Measurements from ENCODE around the gene PARM1. TPM values are rescaled to one million over a fixed set of nuclear protein-coding genes. Genes with fewer than 3 reads are reported as not detected.
A peak's percentile ranks its signal among the peaks of the same experiment; 100 is the strongest.

PARM1 gene
- polyA plus RNA-seq, 1 of the 3 experiments (the other 2 are of a cell fraction) = not detected

DNA sequence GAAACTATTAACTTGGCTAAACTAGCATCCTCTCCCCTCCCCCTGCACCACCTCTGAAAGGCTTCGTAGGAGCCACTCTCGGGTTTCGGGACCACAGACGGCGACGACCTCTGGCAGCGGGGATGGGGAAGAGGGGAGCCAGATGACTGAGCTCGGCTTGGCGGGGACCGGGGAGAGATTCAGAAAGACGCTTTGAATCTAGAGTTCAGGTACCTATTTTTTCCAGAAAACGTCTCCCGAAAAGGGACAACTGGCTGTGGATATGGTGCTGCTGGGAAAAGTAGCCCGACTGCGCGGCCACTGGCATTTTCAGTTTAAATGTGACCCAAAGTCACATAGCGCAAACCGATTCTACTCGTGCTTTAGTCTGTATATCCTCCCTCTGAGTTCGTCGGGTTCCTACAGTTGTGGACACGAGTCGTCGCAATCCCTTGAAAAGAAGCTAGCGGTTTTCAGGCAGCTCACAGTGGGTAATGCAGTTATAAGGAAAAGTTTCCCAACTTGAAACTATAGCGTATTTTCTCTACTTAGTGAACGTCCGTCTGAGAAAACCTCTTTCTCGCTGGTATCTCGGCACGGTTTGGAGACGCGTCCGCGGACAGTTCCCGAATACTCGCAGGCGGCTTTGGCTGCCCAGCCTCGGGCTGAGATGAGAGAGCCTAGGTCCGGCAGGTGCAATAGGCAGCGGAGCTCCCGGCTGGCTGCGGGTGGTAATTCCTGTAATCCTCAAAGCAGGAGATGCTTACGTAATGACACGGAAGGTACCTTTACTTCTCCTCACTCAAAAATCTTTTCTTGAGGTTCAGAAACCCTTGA is 1.3 kb downstream of the PARM1 start:
- H3K27ac ChIP-seq (ENCODE audit: low read depth in 2 of 2, low read length in 1 of 2) = no peak overlapping the region
- H3K36me3 ChIP-seq (replicated peaks in 1 of 2; ENCODE audit: control insufficient read depth in 1 of 2, insufficient read depth in 2 of 2, low read length in 1 of 2) = no peaks in the 10 kb centered on the region
- H3K9me3 ChIP-seq = no peaks in the 10 kb centered on the region
- H3K27me3 ChIP-seq (ENCODE audit: insufficient read depth) = peaks cover 32% of the 10 kb centered on the region
- no peaks in the 10 kb centered on the region for H3K9me2 ChIP-seq
- TF ChIP-seq EZH2phosphoT487 (IDR thresholded peaks at IDR 0.05; ENCODE audit: borderline replicate concordance, low read depth) (no peak), FOXJ3 (CRISPR knock-in tag; IDR thresholded peaks at IDR 0.05) (no peak), TEAD4 (IDR thresholded peaks at IDR 0.05; ENCODE audit: borderline replicate concordance, insufficient read depth) (no peak)
- TF ChIP-seq, protein P1, sequence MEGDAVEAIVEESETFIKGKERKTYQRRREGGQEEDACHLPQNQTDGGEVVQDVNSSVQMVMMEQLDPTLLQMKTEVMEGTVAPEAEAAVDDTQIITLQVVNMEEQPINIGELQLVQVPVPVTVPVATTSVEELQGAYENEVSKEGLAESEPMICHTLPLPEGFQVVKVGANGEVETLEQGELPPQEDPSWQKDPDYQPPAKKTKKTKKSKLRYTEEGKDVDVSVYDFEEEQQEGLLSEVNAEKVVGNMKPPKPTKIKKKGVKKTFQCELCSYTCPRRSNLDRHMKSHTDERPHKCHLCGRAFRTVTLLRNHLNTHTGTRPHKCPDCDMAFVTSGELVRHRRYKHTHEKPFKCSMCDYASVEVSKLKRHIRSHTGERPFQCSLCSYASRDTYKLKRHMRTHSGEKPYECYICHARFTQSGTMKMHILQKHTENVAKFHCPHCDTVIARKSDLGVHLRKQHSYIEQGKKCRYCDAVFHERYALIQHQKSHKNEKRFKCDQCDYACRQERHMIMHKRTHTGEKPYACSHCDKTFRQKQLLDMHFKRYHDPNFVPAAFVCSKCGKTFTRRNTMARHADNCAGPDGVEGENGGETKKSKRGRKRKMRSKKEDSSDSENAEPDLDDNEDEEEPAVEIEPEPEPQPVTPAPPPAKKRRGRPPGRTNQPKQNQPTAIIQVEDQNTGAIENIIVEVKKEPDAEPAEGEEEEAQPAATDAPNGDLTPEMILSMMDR (IDR thresholded peaks at IDR 0.05) = no peak
- TF ChIP-seq, protein P2, sequence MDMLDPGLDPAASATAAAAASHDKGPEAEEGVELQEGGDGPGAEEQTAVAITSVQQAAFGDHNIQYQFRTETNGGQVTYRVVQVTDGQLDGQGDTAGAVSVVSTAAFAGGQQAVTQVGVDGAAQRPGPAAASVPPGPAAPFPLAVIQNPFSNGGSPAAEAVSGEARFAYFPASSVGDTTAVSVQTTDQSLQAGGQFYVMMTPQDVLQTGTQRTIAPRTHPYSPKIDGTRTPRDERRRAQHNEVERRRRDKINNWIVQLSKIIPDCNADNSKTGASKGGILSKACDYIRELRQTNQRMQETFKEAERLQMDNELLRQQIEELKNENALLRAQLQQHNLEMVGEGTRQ (IDR thresholded peaks at IDR 0.05; ENCODE audit: borderline replicate concordance, low read depth, low read length) = no peak
- TF ChIP-seq, protein P3, sequence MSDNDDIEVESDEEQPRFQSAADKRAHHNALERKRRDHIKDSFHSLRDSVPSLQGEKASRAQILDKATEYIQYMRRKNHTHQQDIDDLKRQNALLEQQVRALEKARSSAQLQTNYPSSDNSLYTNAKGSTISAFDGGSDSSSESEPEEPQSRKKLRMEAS (IDR thresholded peaks at IDR 0.05; ENCODE audit: low read depth) = no peak
- TF ChIP-seq, protein P4, sequence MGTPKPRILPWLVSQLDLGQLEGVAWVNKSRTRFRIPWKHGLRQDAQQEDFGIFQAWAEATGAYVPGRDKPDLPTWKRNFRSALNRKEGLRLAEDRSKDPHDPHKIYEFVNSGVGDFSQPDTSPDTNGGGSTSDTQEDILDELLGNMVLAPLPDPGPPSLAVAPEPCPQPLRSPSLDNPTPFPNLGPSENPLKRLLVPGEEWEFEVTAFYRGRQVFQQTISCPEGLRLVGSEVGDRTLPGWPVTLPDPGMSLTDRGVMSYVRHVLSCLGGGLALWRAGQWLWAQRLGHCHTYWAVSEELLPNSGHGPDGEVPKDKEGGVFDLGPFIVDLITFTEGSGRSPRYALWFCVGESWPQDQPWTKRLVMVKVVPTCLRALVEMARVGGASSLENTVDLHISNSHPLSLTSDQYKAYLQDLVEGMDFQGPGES (IDR thresholded peaks at IDR 0.05; ENCODE audit: low read depth, low read length) = no peak
- H3K4me2 ChIP-seq = peak overlapping the region; percentile 73
- ChIA-PET CTCF (interaction anchor here (1.2 to 1.7 kb wide), 2 partner anchors 15 to 59 kb away, joined by 3 to 6 read pairs; no protein-coding TSS in a partner anchor), POLR2A (no interaction called here)
- WGBS (ENCODE audit: low lambda C conversion rate) = 1% methylated on average over 41 of the region's 45 CpGs
- H3K4me1 ChIP-seq (ENCODE audit: control insufficient read depth in 1 of 2, insufficient read depth in 2 of 2, low read depth in 1 of 2, low read length in 1 of 2) = no peaks in the 10 kb centered on the region
- H2AFZ ChIP-seq (ENCODE audit: low read depth) = no peak overlapping the region
- DNase-seq = peak; percentile 7
- H3K4me3 ChIP-seq (ENCODE audit: low read depth in 2 of 2, low read length in 1 of 2) = 0 out of 4 replicates have a peak overlapping the region, but pooled peaks of 1 of the 2 experiments have one; percentile 14
- H3F3A ChIP-seq (replicated peaks; ENCODE audit: insufficient read depth) = no peaks in the 10 kb centered on the region
- H3K79me2 ChIP-seq (ENCODE audit: insufficient read depth) = no peaks in the 10 kb centered on the region
- no peaks in the 10 kb centered on the region for H4K20me1 ChIP-seq (ENCODE audit: insufficient read depth)
- no peak overlapping the region for H3K9ac ChIP-seq

GRCh38 chr4:74934888-74935287 is 2.0 kb downstream of the PARM1 start:
- H4K20me1 ChIP-seq (ENCODE audit: insufficient read depth) = no peaks in the 10 kb centered on the region
- no peak overlapping the region for H3K27ac ChIP-seq (ENCODE audit: low read depth in 2 of 2, low read length in 1 of 2)
- H3K4me2 ChIP-seq = 0 out of 2 replicates have a peak overlapping the region, but pooled peaks have one; percentile 73
- H2AFZ ChIP-seq (ENCODE audit: low read depth) = no peak overlapping the region
- DNase-seq = no peak
- H3K79me2 ChIP-seq (ENCODE audit: insufficient read depth) = no peaks in the 10 kb centered on the region
- H3K9me2 ChIP-seq = no peaks in the 10 kb centered on the region
- 0 out of 4 replicates have a peak overlapping the region, but pooled peaks of 1 of the 2 experiments have one; percentile 14 for H3K4me3 ChIP-seq (ENCODE audit: low read depth in 2 of 2, low read length in 1 of 2)
- no peaks in the 10 kb centered on the region for H3F3A ChIP-seq (replicated peaks; ENCODE audit: insufficient read depth)
- no peaks in the 10 kb centered on the region for H3K9me3 ChIP-seq
- WGBS (ENCODE audit: low lambda C conversion rate) = 20% methylated on average over 10 of the region's 10 CpGs
- H3K27me3 ChIP-seq (ENCODE audit: insufficient read depth) = peaks cover 32% of the 10 kb centered on the region
- H3K9ac ChIP-seq = no peak overlapping the region
- POLR2A ChIA-PET = no interaction called here
- CTCF ChIA-PET = interaction anchor here (1.2 kb wide), 1 partner anchor 60 kb away, joined by 6 read pairs; no protein-coding TSS in a partner anchor
- no peaks in the 10 kb centered on the region for H3K36me3 ChIP-seq (replicated peaks in 1 of 2; ENCODE audit: control insufficient read depth in 1 of 2, insufficient read depth in 2 of 2, low read length in 1 of 2)
- no peaks in the 10 kb centered on the region for H3K4me1 ChIP-seq (ENCODE audit: control insufficient read depth in 1 of 2, insufficient read depth in 2 of 2, low read depth in 1 of 2, low read length in 1 of 2)
- TF ChIP-seq MXI1 (IDR thresholded peaks at IDR 0.05; ENCODE audit: low read depth, low read length) (no peak), FOXM1 (IDR thresholded peaks at IDR 0.05; ENCODE audit: low read depth) (no peak), TEAD4 (IDR thresholded peaks at IDR 0.05; ENCODE audit: borderline replicate concordance, insufficient read depth) (no peak), SMC3 (IDR thresholded peaks at IDR 0.05; ENCODE audit: low read depth, low read length) (no peak), USF1 (IDR thresholded peaks at IDR 0.05; ENCODE audit: borderline replicate concordance, low read depth) (no peak), EZH2phosphoT487 (IDR thresholded peaks at IDR 0.05; ENCODE audit: borderline replicate concordance, low read depth) (no peak), ELF1 (IDR thresholded peaks at IDR 0.05) (no peak)
- TF ChIP-seq, protein P1 (IDR thresholded peaks at IDR 0.05) = no peak
- TF ChIP-seq, protein P2 (IDR thresholded peaks at IDR 0.05; ENCODE audit: borderline replicate concordance, low read depth, low read length) = no peak
- TF ChIP-seq, protein P4 (IDR thresholded peaks at IDR 0.05; ENCODE audit: low read depth, low read length) = no peak
